Effector CD8-positive, alpha-beta T cell (primary cell): ENCODE measurements around the gene LRBA.
"Not testable (repeated sequence)": the region's sequence is repeated elsewhere in the genome, so short reads cannot be mapped to it uniquely, and the experiment has no call there.

ENCODE experiments used
- DNase-seq: peaks from one replicate; lab custom pipeline; 2025; lab: John Stamatoyannopoulos, UW

Gene LRBA

DNA sequence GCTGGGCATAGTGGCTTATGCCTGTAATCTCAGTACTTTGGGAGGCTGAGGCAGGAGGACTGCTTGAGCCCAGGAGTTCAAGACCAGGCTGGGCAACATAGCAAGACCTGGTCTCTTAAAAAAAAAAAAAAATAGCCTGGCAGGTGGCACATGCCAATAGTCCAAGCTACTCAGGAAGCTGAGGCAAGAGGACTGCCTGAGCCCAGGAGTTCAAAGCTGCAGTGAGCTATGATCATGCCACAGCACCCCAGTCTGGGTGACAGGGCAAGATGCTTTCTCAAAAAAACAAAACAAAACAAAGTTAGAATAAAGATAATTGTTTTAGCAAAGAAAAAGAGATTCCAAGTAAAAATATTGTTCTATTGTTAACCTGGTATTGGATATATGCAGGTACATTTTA lies 75.0 kb downstream of the LRBA start:
- no peak for DNase-seq

DNA sequence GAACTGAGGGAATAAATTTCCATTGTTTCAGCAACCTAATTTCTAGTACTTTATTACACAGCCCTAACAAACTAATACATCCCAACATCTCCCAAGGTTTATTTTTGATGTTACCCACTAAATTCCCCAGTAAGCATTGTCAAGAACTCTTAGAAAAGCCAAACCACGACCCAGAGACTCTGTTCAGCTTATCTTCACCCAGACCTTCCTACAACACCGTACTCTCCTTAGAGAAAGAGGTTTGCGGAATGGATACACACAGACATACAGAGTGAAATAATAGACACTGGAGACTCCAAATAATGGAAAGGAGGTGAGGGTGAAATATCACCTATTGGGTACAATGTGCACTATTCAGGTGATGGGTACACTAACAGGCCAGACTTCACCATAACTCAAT lies 75.6 kb downstream of the LRBA start:
- no peak for DNase-seq

DNA sequence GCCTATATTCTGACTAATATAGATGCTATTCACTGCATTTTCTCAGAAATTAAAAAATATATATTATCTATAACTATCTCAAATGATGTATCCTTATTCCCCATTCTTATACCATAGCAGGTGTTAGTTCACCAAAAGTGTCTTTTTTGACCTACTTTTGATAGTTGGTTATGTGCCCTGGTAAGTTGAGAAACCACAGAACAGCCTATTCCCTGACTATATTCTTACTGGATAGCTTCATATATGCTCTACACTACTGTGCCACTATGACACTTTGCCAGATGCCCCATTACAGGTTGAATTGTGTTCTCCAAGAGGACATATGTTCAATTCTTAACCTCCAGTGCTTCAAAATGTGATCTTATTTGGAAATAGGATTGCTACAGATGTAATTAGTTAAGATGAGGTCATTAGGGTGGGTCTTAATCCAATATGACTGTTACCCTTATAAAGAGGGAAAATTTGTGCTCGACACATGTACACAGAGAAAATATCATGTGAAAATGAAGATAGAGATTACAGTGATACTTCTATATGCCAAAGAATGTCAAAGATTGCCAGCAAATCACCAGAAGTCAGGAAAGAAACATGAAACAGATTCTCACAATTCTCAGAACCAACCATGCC lies 76.1 kb downstream of the LRBA start:
- no peak for DNase-seq

GRCh38 chr4:150938417-150938816 lies 76.7 kb downstream of the LRBA start:
- DNase-seq = no peak

- DNase-seq = no peak
Observed at GRCh38 chr4:150934022-150934421, 81.1 kb downstream of the LRBA start.

GRCh38 chr4:150931796-150932195 lies 83.3 kb downstream of the LRBA start:
- no peak for DNase-seq

- no peak for DNase-seq
Observed at GRCh38 chr4:150931005-150931404, 84.1 kb downstream of the LRBA start.

DNA sequence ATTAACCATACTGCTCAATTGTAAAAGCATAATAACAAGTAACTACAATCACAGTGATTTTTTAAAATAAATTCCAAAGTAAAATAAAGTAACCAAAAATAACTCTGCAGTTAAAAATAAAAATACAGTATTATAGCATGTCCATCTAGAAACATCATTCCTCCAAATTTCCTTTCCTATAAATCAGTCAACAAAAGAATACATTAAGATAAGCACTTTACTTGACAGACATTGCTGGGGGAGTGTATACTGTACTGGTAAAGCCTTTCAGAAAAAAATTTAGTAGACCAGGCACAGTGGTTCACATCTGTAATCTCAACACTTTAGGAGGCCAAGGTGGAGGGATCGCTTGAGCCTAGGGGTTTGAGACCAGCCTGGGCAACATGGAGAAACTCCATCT lies 91.1 kb downstream of the LRBA start:
- no peak for DNase-seq

GRCh38 chr4:150921486-150921885 lies 93.6 kb downstream of the LRBA start:
- not testable (repeated sequence) for DNase-seq

DNA sequence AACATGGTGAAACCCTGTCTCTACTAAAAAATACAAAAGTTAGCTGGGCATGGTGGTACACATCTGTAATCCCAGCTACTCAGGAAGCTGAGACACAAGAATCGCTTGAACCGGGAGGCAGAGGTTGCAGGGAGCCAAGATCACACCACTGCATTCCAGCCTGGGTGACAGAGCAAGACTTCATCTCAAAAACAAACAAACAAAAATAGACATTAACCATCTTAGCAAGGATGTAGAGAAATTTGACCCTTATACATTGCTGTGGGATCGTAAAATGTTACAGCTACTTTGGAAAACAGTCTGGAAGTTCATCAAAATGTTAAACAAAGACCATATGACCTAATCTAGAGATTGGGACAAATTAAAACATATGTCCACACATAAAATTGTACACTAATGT lies 96.5 kb downstream of the LRBA start:
- DNase-seq = not testable (repeated sequence)

GRCh38 chr4:150911326-150911725 lies 103.8 kb downstream of the LRBA start:
- DNase-seq = no peak

- no peak for DNase-seq
Observed at GRCh38 chr4:150909116-150909515, 106.0 kb downstream of the LRBA start.

GRCh38 chr4:150906987-150907633 lies 108.0 kb downstream of the LRBA start:
- no peak for DNase-seq

- no peak for DNase-seq
Observed at GRCh38 chr4:150904671-150905070, 110.4 kb downstream of the LRBA start.

- DNase-seq = no peak
Observed at GRCh38 chr4:150903603-150904002, 111.5 kb downstream of the LRBA start.

GRCh38 chr4:150896497-150896896 lies 118.6 kb downstream of the LRBA start:
- DNase-seq = no peak

DNA sequence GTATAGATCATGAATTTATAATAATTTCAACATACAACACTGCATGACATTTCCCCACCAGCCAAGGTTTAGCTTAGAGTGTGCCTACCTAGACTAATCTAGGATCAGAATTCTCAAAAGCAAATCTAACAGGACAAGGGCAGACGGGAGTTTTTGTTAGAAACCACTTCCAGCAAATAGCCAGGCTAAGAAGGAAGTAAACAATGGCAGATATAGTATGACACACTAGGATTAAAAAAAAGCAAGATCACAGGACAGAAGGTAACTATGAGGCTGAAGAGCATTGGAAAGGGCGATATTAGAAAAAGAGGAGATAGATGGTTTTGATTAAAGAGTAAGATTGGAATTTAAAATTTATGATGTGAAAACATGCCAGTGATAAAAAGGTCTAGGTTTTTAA lies 124.8 kb downstream of the LRBA start:
- DNase-seq = no peak

DNA sequence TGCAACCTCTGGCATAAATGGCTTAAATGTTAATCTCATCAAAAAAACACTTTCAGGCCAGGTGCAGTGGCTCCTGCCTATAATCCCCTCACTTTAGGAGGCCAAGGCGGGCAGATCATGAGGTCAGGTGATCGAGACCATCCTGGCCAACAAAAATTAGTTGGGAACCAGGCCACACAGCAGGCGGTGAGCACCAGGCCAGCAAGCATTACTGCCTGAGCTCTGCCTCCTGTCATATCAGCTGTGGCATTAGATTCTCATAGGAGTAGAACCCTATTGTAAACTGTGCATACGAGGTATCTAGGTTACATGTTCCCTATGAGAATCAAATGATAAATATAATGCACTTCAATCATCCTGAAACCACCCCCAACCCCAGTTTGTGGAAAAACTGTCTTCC lies 125.8 kb downstream of the LRBA start:
- DNase-seq = no peak

DNA sequence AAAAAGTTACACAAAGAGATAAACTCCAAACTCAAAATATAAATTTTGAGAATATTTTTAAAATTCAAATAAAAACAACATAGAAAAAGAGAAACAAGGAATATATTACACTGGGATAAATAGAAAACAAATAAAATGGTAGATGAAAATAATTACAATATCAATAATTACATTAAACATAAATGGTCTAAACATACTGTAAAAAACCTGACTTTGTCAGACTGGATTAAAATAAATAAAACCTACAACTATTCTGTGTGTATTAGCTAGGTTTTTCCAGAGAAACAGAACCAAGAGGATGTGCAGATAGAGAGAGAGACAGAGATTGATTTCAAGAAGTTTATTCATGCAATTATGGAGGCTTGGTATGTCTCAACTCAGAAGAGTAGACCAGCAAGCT lies 126.5 kb downstream of the LRBA start:
- no peak for DNase-seq

DNA sequence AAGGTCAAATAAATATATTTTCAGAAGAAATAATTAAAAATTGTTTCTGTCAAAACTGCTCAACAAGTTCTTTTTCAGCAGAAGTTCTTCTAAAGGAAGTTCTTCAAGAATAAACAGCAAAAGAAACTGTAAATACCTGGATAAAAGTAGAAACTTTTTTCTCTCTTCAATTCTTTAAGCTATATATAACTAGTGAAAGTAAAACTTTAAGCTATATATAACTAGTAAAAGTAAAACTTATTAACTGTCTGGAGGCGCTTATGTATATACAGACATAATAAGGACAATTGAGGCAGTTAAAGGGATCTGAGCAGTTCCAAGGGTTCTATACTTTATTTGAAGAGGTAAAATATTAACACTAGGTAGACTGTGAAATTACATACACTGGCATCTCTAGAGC lies 126.9 kb downstream of the LRBA start:
- DNase-seq = no peak

DNA sequence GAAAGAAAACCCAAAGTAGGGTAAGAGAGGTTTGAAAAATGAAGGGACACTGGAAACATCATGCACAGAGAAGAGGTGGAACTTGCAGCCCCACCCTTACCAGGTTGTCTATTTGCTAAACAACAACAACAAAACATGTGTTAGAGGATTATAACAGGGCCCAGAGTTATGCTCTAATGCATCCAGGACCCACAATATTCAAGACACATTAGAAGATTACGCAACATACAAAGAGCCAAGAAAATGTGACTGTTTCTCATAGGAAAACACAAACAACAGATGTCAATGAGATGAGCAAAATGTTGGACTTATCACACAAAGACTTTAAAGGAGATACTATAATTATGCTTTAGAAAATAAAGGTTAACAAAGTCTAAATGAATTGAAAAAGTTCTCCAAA lies 128.5 kb downstream of the LRBA start:
- DNase-seq = no peak

DNA sequence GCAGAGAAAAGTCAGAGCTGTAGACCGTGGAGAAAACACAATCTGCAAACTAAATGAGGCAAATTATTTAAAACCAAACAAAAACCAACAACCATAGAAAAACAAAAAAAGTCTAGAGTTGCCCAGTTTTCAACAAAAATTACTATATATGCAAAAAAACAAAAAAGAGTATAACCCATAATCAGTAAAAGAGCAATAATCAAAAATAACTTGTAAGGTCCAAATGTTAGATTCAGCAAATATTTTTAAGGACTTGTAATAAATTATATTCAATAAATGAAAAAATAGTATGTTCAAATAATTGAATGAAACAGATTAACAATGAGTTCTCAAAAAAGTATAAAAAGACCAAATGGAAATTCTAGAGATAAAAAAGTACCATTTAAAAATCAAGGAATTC lies 130.5 kb downstream of the LRBA start:
- DNase-seq = no peak

- DNase-seq = no peak
Observed at GRCh38 chr4:150875367-150875766, 139.7 kb downstream of the LRBA start.
